ENCODE measurements around the gene PDCD4.
"Not testable (repeated sequence)": the region's sequence is repeated elsewhere in the genome, so short reads cannot be mapped to it uniquely, and the experiment has no call there.

Gene PDCD4

DNA sequence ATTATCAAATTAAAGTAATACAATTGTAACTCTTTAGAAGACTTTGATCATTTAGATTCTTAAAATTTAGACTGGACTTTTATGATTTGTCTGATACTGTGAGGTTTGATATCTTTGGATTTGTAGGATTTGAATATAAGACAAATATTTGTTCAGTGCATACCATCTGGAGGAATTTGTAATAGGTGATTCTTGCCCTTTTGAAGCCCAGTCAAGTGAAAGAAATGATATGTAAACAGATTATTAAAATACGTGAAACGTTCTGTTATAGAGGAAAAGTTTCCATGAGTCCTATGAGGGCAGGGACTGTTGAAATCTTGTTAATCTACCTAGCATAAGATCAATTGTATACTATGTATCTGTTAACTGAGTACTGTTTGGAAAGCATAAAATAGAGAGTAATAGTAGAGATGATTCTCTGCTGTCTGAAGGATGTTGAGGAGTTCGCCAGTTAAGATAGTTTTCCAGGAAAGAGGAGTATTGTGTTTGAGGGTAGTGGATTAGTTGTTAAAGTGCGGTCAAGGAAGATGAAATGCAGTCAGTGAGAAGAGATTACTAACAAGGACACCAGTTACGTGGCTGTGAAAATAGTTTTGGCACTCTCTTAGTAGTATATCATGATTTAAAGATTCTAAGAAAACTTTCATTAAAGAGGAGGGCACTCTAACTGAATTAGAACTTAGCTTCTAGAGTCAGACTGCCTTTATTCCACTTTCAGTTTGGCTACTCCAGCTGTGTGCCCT is 14.4 kb downstream of the PDCD4 start:
- DNase-seq, result no peak

DNA sequence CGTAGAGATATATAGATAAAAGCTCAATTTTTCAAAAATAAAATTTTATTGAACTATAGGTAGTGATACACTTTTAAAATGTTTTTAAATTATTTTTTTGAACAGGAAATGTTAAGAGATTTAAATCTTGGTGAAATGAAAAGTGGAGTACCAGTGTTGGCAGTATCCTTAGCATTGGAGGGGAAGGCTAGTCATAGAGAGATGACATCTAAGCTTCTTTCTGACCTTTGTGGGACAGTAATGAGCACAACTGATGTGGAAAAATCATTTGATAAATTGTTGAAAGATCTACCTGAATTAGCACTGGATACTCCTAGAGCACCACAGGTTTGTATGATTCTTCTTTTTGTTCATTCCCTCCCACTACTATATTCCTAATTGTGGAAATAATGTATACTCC is 15.8 kb downstream of the PDCD4 start:
- no peak for DNase-seq

DNA sequence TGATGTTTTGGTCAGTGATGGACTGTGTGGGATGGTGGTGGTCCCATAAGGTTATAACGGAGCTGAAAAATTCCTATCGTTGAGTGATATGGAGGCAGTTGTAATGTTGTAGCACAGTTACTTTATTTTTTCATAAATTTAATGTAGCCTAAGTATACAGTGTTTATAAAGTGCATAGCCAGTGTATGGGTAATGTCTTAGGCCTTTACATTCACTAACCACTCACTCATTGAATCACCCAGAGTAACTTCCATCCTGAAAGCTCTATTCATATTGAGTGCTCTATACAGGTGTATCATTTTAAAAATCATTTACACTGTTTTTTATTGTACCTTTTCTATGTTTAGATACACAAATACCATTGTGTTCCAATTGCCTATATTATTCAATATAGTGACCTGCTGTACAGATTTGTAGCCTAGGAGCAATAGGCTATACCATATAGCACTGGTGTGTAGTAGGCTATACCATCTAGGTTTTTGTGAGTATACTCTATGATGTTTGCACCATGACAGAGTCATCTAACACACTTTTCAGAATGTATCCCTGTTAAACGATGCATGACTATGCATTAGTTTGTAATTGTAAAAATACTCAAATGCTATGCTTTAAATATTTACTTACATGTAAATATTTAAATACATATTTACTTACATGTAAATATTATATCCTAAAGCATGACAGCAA is 21.0 kb downstream of the PDCD4 start:
- DNase-seq, result no peak

DNA sequence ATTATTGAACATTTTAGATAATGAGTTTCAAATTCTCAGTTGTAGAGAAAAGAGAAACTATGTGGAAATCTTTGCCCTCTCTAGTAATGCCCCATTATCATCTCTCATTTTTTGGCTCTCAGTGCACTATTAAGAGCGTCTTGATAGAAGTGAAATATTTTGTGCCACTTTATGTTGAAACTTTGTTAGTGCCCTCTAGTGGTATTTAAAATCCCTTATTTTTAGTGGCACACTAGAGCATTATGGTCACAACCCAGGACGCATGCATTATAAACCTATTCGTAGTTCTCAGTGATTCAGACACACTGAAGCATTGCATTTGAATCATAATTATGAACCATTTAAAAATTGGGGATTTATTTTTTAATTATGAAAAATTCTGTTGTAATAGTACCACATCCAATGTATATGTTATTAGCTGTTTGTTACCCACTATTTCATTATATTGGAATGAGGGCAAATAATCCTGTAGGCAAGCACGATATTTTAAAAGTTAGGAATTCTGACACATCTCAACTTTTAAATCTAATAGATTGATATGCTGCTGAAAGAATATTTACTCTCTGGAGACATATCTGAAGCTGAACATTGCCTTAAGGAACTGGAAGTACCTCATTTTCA is 21.9 kb downstream of the PDCD4 start:
- no peak for DNase-seq

DNA sequence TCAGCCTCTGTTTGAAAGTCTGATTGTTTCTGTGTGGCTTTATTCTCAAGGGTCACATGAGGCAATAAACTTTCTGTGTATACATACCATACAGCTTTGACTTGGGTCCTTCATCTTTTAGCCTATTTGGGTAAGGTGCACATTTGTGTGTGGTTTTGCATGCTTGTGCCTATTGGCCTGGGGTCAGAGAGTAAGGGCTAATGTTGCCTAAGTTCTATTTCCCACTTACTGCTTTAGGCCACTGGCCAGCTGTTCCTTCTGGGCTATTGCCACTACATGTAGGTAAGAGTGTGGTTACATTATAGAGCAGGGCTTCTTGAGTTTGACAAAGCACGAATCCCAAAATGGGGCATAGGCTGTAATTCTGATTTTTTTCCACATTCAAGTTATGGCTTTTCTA is 25.5 kb downstream of the PDCD4 start:
- DNase-seq, result no peak

DNA sequence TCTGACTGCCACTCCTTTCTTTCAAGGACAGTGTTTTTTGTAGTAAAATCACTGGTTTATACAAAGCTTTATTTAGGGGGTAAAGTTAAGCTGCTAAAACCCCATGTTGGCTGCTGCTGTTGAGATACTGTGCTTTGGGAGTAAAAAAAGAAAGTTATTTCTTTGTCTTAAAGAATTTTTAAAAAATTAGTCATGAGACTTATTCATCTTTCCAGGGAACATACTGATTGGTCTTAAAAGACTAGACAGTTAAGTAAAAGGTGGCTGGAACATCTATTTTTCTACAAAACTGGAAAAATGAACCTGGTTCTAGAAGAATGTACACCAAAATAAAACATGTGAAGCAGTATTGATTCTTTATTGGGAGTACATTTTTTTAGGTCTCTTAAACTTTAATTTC is 26.7 kb downstream of the PDCD4 start:
- DNase-seq, result no peak

DNA sequence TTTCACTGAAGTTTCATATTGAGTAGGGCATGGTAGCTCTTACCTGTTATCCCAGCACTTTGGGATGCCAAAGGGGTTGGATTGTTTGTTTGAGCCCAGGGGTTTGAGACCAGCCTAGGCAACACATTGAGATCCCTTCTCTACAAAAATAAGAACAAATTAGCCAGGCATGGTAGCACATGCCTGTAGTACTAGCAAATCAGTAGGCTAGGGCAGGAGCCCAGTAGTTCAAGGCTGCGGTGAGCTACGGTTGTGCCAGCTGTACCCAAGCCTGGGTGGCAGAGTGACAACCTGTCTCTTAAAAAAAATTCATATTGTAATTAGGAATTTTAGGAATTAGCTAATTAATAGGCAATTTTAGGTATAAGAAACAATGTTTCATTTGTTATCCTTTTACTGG is 29.3 kb downstream of the PDCD4 start:
- DNase-seq, result no peak

DNA sequence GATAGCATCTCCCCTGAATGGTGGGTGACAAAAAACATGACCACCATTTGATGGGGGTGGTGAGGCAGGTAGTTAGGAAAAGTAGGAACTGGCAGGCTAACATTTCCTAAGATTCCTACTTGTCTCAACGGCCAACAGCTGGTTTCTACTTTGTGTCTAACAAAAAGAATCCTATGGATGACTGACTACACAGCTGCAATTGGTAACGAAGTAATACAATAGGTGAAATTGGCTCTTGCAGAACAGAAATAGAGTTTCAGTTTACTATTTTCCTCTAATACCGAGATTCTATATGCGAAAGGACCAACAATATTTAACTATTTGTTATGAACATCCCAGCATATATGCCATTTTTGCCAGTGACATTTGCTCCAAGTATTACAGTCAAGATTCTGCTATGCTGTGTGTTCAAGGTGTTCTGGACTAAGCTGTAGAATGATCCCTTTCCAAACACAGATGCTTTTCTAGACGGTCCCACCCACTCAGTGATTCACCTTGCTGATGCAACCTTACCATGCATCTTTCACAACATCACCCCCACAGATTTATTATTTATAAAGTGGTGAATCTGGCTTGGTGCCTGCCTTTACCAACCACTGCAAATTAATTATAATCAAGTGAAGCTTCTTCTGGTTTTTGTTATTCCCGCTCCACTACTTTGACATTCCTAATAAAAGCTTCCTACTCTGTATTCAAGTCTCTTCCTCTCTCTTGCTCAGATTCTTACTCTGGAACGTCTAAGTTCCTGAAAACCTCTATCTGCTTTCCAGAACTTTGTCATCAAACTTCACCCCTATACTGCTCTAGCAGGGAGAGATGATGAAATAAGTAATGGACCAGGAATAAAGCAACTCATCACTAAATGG is 30.5 kb downstream of the PDCD4 start:
- peak; percentile 44 for DNase-seq

DNA sequence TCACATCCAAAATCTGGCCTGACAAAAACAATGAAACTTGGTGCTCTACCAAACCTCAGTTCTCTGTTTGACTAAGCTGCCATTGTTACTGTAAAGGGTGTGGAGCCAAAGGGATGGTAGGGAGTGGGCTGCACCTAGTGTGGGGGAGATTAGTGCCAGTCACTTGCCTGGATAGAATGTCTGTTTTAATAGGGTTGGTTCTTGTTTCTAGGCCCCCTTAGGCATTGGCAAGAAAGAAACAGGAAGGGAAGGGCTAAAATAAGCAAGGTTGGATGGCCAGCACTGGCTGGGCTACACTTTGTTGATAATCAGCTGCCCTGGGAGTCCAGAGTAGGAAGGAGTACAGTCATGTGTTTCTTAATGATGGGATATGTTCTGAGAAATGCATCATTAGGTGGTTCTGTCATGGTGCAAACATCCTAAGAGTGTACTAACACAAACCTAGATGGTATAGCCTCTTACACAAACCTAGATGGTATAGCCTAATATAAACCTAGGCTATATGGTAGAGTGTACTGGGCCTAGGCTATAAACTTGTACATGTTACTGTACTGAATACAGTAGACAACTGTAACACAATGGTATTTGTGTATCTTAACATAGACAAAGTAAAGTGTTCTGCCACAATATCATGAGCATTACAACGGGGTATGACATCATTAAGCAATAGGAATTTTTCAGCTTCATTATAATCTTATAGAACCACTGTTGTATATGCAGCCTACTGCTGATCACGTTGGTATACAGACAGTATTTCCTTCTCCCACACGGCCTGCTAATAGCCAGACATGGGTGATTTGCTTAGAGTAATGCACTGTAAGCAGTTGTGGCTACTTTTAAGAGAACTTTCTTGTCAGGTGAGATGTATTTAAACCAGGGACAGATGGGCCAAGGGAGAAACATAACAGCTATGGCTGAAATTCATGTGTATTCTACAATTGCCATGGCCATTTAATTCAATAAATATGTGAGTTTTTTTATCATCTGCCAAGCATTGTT is 31.9 kb downstream of the PDCD4 start:
- no peak for DNase-seq

DNA sequence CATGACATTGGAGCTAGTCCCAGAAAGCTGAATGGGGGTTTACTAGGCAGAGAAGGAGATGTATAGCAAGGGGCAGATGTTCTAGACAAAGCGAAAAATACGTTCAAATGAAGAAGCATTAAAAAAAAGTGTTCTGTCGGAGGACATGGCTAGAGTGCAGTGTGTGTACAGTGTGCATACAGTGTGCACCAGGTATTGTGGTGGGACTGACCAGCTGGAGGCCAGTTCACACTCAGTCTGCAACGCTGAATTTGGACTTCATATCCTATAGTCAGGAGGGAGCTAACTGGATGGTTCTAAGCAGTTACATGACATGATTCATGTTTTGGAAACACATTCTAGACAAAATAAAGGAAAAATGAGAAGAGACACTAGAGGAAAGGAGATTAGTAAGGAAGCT is 38.4 kb downstream of the PDCD4 start:
- no peak for DNase-seq

DNA sequence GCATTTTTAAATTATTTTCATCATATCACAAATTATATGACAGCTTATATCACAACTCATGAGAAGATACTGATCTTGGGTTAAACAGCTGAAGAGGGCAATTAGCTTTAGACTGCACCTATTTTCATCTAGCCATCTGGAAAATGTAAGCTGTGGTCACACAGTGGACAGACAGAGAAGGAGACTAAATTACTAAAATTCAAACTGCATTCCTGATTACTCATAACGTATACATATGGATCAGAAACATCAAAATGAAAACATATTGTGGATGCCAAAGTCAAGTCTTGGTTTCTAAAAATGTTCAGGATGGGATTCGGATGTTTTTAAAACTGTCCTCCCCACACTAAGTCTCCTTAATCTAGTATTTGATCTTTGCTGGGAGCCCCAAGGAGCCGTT is 40.6 kb downstream of the PDCD4 start:
- peak; percentile 18 for DNase-seq

DNA sequence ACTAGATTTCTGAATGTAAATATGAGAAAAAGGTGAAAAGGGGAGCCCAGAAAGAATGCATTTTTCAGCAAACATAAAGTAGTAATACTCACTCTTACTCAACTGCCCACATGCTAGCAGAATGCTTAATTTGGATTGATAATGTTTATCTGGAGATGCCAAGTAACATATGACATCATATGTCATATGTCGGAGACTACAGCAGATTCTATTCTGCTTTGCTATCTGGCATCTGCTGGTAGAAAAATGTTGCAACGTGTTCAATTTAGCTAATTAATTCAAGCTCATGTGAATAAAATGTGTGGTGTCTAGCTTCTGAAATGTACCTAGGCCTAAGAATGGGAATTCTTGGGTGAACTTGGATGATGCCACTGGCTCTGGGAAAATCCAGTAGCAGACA is 42.7 kb downstream of the PDCD4 start:
- no peak for DNase-seq

DNA sequence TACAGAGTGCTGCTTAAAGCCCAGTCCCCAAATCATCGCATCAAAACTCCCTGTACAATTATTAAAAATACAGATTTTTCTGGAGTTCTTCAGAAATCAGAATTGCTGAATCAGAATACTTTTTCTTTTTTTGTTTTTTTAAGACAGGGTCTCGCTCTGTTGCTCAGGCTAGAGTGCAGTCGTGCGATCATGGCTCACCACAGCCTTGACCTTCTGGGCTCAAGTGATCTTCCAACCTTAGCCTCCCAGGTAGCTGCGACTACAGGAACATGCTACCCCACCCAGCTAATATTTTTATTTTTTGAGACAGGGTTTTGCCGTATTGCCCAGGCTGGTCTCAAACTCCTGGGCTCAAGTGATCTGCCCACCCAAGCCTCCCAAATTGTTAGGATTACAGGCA is 43.3 kb downstream of the PDCD4 start:
- DNase-seq, result no peak

DNA sequence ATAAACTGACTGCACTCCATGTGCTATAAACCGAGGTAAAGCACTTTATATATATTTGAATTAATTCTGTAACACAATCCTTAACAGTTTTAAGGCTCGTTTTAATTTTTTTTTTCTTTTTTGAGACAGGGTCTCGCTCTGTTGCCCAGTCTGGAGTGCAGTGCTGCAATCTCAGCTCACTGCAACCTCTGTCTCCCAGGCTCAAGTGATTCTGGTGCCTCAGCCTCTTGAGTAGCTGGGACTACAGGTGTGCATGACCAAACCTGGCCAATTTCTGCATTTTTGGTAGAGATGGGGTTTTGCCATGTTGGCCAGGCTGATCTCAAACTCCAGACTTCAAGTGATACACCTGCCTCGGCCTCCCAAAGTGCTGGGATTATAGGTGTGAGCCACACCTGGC is 43.9 kb downstream of the PDCD4 start:
- DNase-seq, result not testable (repeated sequence)

DNA sequence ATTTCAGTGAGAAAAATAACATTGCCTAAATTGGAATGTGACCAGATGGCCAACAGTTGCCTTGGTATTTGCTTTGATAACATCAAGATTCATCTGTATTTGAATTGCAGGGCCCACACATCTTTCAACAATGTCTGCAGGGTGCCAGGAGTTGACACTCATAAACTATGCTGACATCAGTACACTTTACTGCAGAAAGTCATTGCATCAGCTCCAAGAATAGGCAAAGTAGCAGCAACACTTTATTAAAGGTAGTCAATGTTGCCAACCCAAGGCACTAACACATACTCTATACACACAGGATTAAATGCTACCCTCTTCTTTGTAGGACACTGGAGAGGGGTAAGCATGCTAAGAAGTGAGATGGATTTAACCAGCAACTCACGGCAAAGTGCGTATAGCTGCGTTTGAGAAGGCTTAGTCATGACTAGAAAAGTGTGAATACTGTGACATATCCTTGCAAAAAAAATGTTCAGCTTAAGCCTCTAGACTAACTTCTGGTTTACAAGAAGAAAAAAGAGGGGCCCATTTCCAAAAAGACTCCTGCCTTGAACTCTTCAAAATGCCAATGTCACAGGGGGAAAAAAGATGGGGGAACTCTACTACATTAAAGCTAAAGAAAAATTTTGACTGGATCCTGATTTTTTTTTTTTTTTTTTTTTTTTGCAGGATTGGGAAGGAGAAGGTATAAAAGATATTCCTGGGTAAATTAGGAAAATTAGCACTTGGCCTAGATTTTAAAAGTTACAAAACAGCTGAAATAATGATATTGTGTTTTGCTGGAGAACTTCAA is 45.0 kb downstream of the PDCD4 start:
- no peak for DNase-seq

DNA sequence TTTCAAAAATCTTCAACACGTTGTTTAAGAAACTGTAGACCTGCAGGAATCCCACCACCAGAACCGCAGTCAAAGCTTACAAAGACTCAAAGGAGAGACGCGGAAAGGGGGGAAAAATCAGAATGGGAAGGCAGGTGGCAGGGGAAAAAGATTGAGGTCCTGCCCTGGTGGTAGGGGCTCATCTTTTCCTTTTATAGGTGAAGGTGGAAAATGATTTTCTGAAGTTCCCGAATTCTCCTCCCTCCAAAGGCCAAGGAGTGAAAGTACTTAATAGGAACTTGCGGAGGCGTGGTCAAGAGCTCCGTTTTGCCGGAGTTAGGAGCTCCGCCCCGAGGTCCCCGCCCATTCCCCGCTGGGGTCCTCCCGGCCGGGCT is 46.5 kb downstream of the PDCD4 start:
- peak; percentile 97 for DNase-seq

DNA sequence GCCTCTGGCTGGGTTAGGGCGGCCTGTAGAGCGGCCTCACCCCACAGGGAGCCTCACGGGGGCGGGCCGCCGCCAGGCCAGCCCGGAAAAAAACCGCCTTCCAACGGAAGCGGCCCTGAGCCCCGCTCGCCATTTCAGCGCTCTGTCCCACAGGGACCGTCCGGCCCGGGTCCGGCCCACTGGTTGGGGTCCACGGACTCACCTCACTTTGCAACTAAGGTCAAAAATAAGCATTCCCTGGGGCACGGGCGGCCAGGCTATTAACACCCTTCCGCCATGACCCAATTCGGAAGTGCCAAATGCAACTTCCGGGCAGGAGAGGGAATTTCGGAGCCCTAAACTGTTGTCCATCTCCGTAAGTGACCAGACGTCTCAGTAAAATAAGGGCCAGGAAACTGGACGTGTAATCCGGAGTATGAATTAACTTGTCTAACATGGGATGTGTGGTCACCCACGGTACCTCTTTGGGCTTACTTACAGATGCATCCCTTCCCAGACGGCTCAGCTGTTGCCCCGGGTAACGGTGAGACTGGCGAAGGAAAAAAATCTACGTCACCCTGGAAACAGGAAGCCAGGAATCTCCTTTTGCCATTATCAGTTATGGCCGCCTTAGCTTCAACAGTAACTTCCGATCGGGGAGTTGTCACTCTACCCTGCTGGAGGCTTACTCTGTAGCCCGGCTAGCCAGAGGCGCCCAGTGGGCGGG is 47.1 kb downstream of the PDCD4 start, which contains the start of gene BBIP1:
Gene BBIP1, minus strand, starts transcription at position 538 of the 706 bp plus-strand sequence. CDS start 1,023 bp downstream, outside the sequence.
- DNase-seq, result peak; percentile 100

DNA sequence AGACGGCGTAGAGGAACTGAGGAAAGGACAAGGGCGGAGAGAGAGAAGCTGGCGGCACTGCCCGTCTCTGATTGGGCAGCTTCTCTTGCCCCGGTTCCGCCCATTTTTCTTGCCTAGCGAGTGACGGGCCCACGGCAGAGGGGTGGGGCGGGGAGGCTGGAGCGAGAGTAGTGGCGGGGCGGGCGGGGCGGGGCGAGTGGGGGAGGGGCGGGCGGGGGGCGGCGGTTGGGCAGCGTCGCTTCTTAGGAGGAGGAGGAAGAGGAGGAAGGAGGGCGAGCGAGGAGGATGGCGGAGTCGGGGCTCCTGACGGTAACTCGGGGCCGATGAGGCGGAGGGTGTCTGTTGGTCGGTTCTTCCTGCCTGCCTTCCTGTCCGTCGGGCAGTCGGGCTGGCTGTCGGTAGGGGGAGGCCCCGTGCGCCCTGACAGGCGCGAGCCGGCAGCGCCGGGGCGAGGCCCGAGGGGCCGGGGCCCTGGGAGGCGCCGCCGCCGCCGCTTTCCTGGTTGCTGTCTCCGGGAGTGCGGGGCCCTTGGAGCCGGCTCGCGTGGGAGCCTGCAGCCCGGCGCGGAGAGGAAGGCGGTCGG is 47.7 kb downstream of the PDCD4 start, which contains the start of gene SHOC2:
Gene SHOC2, plus strand, starts transcription at position 256 of the 583 bp plus-strand sequence. CDS start 44,755 bp downstream, outside the sequence.
- DNase-seq, result peak; percentile 68

DNA sequence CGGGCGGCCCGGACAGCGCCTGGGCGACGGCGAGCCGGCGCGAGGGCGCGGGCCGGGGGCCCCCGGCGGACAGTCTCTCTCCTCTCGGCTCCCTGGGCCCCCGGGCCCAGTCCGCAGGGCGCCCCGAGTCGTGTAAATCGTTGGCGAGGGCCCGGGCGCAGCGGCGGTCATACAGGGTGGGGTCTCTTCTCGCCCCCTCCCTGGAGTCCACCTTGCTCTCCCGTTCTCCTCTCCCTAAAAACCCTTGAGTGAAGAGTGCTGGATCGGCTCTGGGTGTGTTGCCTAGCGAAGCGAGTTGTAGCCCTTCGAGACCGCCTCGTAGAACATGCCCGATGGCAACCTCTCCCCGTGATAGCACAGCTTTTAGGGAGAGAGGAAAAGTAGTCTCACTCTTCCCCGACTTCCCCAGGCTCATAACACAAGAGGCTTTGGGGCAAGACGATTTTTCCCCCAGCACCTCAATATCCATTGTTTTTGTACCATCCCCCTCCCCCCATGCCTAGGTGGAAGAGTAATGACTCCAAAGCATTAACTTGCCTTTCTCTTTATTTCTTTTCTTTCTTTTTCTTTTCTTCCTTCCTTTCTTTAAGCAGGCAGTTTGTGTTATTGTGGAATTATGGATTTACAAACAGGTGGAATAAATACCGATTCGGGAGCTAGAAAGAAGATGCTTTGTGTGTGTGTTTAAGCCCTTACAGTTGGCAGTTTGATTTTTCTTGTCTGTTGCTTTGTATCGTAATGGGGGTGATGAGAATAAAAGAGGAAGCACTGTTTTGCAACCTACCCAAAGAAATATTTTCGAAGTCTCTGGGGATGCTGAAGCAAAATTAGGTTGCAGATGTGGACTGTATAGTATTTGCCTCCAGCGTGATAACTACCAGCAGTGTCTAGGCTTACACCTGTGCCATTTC is 48.5 kb downstream of the PDCD4 start:
- peak; percentile 43 for DNase-seq

Data from NCI-H226 (cell line).